ENCODE measurements around the gene LRRC23.
A peak's percentile ranks its signal among the peaks of the same experiment; 100 is the strongest.

Gene LRRC23

DNA sequence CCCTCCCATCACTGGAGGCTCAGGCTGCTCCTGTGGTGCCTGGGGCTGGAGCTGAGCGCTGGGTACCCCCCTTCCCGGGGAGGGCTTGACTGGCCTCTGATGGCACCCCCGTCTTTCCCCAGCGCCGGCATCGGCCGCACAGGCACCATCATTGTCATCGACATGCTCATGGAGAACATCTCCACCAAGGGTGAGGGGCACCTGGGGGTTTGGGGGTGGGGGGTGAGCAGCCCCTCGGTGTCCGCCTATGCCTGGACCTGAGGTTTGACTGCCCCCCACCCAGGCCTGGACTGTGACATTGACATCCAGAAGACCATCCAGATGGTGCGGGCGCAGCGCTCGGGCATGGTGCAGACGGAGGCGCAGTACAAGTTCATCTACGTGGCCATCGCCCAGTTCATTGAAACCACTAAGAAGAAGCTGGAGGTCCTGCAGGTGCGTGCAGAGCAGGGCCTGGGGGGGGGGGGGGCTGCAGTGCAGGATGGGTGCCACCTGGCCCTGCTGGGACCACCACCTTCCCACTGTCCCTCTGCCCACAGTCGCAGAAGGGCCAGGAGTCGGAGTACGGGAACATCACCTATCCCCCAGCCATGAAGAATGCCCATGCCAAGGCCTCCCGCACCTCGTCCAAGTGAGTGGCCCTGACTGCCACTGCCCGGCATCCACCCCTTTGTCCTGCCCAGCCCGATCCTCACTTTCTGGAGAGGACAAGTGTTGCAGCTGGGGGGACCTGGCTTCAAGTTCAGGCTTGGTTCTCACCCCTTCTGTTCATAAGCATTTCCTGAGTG lies 55.4 kb downstream of the LRRC23 start:
- no peak for DNase-seq

DNA sequence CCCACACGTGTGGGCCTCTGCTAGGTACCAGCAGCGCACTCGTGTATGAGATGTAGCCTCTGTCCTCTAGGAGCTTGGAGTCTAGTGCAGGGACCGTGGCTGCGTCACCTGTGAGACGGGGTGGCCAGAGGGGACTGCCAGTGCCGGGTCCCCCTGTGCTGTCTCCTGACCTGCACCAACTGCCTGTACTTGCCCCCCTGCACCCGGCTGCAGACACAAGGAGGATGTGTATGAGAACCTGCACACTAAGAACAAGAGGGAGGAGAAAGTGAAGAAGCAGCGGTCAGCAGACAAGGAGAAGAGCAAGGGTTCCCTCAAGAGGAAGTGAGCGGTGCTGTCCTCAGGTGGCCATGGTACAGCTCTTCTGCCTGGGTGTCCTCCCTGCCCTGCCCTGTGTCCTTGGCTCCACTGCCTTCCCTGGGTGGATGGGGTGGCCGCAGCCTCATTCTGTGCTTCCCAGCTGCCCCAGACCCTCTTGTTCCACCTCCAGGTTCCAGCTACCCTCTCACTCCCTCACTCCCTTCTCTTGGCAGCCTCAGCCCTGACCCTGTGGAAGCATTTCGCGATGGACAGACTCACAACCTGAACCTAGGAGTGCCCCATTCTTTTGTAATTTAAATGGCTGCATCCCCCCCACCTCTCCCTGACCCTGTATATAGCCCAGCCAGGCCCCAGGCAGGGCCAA lies 56.1 kb downstream of the LRRC23 start:
- peak; percentile 70 for DNase-seq

DNA sequence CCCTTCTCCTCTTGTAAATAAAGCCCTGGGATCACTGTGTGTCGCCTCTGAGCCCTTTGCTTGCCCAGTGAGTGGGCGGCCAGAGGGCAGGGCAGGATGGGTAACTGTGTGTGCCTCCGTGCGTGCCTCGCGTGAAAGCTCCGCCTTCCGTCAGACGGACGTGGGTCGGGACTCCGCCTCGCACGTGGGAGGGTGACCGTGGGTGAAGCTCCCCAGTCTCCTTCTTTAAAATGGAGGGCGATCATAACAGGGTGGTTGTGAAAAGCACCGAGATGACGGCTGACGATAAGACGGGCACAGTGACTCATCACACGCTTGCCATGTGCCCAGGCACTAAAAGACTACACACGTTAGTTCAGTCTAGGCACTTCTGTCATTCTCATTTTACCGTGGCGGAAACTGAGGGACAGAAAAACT lies 56.7 kb downstream of the LRRC23 start:
- peak; percentile 98 for DNase-seq

DNA sequence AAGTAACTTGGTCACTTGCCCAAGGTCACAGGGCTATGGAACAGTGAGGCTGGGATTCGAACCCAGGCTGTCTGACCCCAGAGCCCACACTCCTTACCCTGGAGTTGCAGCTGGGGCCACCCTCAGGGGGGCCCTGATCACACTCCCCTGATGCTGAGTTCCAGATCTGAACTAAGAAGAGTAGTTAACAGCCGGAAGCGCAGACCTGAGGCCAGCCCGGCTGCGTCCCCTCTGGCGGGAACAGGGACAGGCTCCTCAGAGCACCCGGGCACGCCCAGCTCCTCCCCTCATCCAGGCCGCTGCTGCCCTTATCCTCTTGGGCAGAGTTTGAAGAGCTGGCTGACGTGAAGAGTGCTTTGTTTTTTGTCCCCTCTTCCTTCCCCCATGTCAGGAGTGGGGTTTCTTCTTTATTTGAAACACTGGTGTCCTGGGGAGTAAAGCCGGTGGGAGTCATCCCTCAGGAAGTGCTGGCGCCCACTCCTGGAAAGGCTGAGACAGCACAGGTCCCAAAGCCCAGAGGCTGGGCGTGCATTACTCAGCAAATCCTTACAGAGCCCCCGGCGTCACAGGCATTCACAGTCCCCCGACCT lies 57.2 kb downstream of the LRRC23 start:
- peak; percentile 100 for DNase-seq

DNA sequence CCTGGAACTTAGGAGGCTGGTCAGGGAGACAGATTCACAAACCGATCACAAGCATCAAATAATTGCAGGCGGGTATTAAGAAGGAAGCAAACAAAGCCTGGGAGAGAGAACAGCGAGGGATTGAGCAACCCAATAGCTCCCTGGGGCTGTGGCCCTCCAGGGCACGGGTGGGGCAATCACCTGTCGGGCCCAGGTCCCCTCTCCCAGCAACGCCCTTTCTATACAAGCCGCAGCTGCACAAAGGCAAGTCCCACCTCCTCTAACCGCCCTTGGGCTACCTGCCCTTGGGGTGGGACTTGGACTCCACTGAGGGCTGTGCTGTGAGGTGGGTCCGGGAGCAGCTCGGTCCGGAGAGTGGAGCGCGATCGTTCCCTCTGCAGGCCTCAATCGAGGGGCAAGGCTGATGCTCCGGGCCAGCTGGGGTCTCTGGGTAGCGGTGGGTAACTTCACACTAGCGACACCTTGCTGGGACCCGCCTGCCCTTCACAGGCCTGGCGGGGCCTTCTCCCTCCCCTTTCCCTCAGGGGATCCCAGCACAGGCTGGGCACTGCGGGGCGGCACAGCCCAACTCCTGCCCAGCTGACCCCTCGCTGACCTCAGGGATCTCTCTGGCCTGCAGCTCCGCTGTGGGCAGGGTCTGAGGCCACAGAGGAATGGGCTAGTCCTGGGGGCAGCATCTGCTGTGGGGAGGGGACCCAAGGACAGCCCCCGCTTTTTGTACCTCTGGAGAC lies 57.8 kb downstream of the LRRC23 start:
- DNase-seq: peak; percentile 99

DNA sequence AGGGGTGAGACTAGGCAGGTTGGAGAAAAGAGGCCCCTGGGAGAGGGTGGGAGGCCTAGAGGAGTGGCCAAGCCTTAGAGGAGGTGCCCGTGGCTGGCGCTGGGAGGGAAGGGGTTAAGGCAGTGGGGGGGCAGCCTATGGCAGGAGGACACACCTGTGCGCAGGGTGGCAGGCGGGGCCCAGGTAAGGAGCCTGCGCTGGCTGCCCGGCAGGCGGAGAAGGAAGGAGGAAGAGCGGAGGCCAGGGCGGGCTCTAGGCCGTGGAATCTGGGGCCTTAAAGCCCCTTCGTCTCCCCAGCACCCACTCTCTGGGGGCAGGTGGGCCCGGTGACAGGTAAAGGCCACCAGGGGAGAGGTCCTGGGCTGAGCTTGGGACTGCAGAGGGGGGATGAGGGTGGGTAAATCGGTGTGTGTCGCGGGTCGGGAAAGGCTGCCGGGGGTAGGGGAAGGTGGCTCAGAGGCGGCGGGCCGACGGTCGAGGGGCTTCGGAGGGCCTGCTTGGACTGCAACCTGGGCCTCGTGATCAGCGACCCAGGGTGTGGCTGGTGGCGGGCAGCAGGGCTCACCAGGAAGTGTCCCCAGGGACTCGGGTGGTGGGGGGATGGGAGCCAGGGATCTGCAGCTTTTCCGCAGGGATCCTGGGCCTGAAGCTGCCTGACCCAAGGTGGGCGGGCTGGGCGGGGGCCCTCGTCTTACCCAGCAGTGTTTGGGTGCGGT lies 58.6 kb downstream of the LRRC23 start:
- DNase-seq: peak; percentile 100

Data from NCI-H2171 treated with DMSO at 0.1 percent for 48 hours (cell line).